ELF-1 (cell line): Measurements from ENCODE around the gene THOP1.

ENCODE experiments used
- DNase-seq: peaks from one replicate; pipeline ENCODE4 v3.0.0-alpha.2; 2016; ENCODE audit warnings: low read depth, low spot score

THOP1 gene

DNA sequence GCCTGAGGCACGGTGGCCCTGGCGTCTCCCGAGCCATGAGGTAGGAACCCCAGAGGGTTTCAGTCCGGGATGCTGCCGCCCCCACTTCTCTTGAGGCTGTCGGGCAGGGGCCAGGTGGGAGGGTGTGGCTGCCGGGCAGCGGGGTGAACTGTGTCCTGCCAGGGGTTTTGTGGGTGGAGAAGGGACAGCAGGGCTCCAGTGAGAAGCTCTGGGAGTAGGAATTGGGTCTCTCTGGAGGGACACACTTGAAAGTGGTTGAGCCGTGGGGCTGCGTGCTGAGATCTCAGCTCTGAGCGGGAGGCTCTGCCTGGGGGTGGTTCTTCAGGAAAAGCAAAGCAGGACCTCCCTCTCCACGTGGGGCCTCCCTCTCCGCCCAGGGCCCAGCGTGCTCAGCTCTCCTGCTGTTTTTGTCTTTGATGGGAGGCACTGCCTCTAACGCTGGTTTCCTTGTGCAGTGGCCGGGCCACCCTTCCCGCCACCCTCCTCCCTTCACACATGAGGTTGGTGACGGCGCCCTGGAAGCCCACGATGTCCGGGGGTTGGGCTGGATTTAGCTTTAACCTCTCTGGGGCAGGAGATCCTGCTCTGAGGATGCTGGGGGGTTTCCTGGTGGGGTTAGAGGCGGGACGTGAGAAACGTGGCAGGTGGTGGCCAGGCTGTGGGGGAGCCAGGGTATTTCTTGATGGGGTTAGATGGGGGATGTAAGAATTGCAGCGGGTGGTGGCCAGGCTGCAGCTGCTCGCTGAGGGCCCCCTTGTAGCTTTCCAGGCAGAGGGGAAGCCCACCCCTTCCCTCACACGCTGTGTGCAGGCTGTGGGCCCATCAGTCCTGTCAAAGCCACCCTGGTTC is 19.1 kb downstream of the THOP1 start:
- DNase-seq: no peak

- no peak for DNase-seq
Observed at GRCh38 chr19:2805261-2805900, 20.1 kb downstream of the THOP1 start.

DNA sequence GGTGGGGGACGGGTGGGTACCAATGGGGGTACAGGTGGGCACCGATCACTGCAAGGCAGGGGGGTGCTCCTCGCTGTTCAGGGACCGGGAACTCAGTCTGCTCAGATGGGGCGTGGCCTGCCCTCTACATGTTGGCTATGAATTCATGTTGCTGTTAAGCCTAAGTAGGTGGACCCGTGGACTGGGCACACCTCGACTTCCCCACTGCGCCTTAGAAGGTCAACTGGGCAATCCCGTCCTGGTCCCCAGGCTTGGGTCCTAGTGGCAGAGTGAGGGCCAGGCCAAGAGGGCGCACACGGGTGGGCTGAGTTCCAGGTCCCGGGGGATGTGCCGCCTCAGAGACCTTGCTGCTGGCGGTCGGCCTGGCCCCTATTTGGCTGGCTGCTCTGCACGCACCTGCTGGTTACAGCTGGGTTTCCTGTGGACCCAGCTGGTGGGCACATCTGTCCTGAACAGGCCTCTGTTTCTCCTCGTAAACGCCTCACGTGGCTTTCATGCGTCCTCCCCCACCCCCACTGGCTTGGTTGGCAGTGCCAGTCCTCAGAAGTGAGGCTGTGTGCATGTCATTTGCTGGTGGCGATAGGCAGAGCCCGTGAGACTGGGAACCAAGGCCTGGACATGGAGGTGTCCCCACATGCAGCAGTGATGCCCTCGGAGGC is 20.8 kb downstream of the THOP1 start:
- no peak for DNase-seq

DNA sequence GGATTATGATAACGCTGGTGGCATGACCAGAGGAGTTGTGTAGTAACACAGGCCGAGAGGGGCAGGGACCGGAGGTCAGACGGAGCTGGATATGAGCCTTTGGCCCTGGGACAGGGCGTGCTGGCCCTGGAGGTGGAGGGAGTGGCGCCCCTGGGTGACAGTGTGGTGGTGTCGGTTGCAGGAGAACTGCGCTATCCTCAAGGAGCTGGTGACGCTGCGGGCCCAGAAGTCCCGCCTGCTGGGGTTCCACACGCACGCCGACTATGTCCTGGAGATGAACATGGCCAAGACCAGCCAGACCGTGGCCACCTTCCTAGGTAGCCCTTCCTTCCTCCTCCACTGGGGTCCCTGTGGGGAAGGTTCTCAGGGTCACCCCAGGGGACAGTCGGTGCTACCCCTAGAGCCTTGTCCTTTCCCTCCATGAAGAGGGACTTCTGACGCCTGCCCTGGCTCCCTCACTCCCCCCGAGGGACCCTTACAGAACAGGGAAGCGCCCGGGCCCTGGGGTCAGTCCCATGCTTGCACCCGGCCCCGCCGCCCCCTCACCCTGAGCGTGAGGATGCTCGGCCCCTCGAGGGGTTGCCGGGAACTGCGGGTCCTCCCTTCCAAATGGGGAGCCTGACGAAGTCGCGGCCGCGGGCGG is 21.6 kb downstream of the THOP1 start:
- DNase-seq: no peak

DNA sequence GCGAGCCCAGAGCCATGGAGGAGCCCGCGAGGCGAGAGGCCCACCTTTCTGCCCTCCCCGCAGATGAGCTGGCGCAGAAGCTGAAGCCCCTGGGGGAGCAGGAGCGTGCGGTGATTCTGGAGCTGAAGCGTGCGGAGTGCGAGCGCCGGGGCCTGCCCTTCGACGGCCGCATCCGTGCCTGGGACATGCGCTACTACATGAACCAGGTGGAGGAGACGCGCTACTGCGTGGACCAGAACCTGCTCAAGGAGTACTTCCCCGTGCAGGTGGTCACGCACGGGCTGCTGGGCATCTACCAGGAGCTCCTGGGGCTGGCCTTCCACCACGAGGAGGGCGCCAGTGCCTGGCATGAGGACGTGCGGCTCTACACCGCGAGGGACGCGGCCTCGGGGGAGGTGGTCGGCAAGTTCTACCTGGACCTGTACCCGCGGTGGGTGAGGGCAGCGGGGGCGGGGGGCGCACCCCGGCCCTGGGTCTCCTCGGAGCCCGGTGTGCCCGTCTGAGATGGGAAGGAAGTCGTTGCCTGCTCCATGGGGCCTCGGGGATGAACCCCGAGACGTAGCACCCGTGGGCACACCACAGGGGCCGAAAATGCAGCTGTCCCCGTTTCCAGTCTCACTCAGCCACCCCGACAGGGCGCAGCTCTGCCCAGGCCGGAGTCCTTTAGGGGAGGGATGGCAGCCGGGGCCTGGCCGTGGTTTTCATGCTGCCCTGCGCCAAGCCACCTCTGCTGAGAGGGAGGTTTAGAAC is 22.3 kb downstream of the THOP1 start:
- DNase-seq: no peak

DNA sequence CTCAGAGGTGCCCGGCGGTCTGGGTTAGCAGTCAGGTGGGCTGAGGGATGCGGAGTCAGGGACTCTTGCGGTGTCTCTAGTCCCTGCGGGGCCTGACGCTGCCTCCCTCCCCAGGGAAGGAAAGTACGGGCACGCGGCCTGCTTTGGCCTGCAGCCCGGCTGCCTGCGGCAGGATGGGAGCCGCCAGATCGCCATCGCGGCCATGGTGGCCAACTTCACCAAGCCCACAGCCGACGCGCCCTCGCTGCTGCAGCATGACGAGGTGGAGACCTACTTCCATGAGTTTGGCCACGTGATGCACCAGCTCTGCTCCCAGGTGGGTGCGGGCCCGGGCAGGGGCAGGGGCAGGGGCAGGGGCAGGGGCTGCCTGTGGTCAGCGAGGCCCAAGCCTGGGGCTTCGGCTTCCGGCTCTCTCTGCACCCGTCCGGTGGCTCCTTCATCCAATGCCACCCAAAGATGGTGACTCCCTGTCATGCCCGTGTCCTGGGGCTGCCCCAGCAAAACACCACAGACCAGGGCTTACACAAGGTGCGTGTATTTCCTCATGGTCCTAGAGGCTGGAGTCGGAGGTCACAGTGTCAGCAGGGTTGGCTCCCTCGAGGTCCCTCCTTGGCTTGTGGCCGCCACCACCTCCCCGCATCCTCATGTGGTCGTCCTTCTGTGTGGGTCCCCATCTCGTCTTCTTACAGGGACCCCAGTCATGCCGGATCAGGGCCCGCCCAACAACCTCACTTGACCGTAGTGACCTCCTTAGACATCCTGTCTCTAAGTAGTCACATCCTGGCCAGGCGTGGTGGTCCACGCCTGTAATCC is 23.0 kb downstream of the THOP1 start:
- DNase-seq: no peak

GRCh38 chr19:2809387-2810140 is 24.3 kb downstream of the THOP1 start:
- DNase-seq: no peak

GRCh38 chr19:2810141-2811091 is 25.1 kb downstream of the THOP1 start:
- no peak for DNase-seq

- no peak for DNase-seq
Observed at GRCh38 chr19:2811221-2811722, 26.0 kb downstream of the THOP1 start.

DNA sequence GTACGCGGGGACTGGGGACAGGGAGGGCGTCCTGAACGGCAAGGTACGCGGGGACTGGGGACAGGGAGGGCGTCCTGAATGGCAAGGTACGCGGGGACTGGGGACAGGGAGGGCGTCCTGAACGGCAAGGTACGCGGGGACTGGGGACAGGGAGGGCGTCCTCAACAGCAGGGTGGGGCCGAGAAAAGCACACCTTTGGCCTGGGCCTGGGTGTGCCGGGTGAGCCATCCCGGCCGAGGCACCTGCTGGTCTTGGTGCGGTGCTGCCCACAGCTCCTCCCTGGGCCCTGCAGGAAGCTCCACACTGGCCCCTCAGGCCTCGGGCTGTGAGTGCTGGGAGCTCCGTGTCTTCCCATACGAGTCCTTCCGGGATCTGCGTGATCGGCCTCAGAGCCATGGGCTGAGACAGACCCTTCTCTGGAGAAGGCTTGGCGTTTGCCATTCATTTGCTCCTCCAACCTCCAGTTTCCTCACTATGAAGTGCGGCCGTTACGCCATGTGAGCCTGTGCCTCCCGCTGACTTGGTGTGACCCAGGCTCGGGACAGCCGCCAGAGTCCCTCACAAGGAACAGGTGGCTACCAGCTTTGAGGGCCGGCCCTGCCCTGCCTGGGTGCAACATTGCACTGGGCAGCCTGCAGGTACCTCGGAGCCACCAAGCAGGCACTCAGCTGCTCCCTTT is 26.6 kb downstream of the THOP1 start:
- DNase-seq: no peak

GRCh38 chr19:2812414-2813234 is 27.3 kb downstream of the THOP1 start:
- DNase-seq: no peak

GRCh38 chr19:2813235-2814160 is 28.2 kb downstream of the THOP1 start:
- peak; percentile 69 for DNase-seq

DNA sequence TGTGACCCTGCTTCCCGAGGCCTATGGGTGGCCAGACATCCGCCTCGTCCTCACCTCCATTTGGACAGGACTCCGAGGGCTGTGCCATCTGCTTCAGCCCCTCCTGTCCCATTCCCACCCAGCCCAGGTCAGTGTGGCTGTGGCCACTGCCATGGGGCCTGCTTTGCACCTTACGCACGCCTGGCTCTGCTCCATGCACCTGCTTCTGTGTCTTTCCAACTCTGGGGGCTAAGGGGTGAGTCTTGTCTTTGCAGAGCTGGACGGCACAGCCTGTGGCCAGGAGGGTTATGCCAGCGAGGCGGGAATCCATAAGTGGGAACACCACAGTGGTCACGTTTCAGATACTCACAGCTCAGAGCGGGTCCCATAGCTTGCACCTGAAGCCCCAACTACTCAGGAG is 29.1 kb downstream of the THOP1 start:
- no peak for DNase-seq

DNA sequence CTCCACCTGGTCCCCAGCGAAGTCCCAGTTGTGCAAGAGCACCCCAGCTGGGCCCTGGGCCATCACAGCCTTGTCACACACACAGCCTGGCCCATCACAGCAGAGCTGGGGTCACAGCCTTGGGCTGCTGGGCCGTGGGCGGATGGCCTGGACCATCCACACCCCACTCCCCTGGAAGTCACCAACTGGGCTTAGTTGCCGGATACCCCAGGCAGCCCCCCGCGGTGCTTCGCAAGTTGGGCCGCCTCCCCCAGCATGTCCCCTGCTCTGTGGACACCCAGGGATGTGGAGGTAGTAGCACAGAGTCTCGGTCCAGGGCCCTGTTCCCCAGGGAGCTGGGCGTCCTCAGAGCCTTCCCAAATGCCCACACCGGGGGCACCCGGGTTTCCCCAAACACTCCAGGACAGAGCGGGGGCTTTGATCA is 29.9 kb downstream of the THOP1 start:
- no peak for DNase-seq

DNA sequence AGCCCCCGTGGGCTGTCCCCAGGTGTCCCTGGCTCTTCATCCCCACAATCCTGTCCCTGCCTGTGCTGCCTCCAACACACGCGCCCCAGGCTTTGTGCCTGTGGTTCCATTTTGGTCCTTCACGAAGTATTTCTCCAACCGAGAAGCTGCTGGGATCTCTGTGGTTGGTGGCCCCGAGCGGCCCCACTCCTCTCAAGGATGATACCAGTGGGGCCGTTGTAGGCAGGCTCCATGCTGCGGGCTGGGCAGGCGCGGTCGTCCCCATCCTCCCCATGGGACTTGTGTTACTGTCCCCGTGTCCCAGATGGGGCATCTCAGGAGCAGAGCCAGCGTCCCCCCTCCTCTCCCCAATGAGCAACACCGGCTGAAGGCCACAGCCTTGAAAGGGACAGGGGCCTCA is 30.6 kb downstream of the THOP1 start:
- DNase-seq: no peak

GRCh38 chr19:2816641-2817040 is 31.3 kb downstream of the THOP1 start:
- no peak for DNase-seq
